Endometrial microvascular endothelial cells (primary cell): ENCODE results near the gene ATP1B1. TPM values are rescaled to one million over a fixed set of nuclear protein-coding genes. Genes with fewer than 3 reads are reported as not detected.
"Not testable (repeated sequence)": the region's sequence is repeated elsewhere in the genome, so short reads cannot be mapped to it uniquely, and the experiment has no call there.

Experiments
- in situ Hi-C: cut with HindIII; loops from 2 replicates; pipeline ENCODE4 v1.10.0; 2017; ENCODE audit warnings: low sequenced_read_pairs, low pct_unique_long_range_greater_than_20kb; ENCODE audit errors: inconsistent ontology term
- total RNA-seq: library from RNA; depleted of rRNA; stranded (reverse); fragments of >200 nt; gene quantifications from one replicate; pipeline ENCODE4 v1.2.3, GENCODE V29; 2015; ENCODE audit errors: inconsistent ontology term

The ATP1B1 gene
- total RNA-seq, 1 donor from 2014 or later: 46.4 TPM

DNA sequence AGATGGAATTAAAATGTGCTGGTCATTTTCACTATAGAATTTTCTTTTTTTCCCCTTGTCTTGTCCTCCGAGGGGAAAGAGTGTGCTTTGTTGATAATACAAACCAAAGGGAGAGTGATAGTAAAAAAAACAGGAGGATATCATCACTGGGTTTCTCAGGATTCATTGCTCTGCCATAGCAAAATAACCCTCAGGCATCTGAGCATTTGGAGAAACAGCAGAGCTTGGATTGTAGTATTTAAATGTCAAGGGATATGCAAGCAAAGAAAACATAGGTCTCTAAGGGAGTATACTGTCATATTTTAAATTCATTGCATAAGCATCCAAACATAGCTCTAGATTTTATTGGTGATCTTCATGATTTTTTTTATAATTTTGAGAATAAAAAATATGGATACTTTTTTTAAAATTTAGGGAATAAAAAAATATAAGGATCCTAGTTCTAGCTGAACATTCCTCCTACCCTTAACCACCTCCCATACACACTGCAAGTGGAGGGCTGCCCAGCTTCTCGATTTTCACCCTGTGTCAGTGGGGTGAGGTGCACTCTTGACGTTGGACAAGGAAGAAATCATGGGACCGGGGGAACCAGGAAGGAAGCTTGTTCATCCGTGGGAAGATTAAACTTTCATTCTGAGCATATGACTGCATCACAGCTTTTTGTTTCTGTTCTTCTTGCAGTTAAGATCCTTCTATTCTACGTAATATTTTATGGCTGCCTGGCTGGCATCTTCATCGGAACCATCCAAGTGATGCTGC is 4.4 kb downstream of the ATP1B1 start:
- in situ Hi-C loops: no loop called here

DNA sequence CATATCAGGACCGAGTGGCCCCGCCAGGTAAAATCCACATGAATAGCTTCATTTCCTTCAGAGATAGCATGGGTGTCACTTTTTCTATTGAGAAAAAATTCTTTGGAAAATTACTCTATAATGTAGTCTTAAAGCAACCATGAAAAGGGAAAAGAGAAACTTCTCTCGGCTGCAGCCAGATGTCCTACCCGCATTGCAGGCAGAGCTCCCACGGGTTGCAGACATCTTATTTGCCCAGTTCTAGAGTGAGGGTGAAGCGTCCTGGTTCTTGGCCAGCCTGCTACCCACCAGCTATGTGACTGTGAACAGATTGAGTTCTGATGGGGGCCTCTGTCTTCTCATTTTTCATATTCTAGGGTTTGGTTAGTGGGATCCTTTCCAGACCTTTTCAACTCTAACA is 5.0 kb downstream of the ATP1B1 start:
- in situ Hi-C loops: no loop called here

DNA sequence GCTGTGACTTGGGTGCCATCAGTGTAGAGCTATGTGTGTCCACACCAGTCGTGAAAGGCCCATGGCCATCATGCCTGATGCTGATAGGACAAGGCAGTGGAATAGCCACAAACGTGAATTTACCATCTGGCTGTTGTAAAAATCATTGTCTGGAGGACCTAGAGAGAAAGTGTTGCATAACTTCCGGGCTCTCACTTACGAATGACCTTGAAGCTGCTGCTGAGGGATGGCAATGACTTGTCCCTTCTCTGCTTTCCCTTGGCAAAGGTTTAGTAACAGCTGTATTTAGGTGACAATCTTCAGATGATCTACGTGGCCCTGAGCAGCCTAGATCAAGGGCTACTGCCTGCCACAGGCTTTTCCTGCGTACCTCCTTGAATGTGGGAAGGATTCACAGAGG is 5.8 kb downstream of the ATP1B1 start:
- in situ Hi-C loops: no loop called here

DNA sequence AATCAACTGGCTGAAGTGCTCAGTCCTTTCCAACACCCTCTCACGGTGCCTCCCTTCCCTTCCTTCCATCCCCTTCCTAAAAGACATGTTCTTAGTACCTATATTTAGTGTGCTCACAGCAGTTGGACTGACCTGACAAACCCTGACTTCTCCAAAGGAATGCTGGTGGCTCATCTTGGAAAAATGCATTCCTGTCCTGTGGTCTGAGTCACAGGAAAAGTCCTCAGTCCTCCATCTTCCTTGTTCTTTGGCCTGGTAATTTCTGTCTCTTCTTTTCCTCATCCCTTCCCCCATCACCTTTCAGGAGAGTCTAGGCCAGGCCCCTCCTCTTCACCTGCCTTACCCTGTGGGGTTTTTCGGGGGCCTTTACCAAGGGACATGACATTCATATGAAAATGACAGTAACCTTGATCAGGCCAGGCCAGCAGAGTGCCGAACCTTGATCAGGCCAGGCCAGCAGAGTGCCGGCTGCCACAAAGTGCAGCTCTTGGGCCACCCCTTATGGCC is 7.2 kb downstream of the ATP1B1 start:
- in situ Hi-C loops: no loop called here

DNA sequence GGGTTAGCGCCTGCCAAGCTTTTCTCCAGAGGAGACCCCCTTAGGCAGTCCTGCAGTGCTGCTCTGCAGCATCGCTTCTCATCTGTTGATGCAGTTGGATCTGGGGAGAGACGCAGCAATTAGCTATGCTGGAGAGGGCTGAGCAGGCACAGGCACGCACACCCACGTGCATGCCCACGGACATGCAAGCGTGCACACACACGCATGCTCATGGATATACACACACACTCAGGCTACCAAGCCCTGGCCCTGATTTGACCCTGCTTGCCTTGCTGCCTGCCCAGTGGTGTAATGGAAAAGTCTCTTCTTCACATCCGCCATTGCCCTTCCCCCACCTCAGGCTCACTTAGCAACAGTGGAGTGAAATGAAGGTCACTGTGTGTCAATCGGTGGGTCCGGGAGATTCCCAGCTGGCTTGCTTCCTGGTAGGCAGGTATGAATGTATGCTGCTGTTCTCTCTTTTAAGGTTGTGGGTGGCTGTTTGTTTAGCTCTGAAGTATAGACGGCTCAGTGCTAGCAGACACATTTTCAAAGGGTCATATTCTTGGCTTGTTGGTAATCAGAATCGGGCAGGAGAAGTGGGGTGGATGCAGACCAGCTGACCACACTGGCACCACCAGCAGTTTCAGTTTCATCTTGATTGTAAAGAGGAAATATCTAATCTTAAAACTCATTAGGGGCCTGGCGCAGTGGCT is 9.5 kb downstream of the ATP1B1 start:
- in situ Hi-C loops: no loop called here

DNA sequence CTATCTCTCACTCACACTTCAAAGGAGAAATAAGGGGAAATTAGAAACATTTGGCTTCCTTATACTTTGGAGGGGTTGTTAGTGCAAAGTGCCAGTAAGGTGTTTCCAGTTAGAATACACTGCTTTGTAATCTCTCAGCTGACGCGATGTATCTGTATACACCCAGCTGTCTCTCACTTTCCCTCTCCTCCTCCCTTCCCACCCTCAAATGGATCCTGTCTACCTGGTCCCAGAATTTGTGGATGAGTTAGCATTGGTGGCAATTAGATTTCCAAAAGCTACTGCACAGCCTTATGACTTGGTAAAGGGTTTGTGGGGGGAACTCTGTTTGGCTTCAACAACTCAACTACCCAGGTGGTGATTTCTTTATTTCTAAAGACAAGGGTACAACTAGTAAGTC is 10.5 kb downstream of the ATP1B1 start:
- in situ Hi-C loops: no loop called here

DNA sequence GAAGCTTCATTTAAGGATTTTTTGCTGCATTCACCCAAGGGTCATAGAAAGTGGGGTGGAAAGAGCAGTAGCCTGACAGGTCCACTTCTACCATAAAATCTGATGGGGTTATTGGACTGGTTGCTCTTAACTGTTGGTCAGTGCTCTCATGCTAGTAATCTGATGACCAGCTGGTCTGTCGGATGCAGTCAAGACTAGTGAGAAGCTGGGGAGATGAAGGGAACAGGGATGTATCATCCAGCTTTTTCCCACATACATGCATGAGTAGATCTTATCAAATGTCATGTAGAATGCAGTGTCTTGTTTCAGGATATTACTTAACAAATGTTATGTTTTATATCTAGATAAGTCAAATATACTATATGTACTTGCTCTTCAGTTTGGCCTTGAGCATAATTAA is 11.1 kb downstream of the ATP1B1 start:
- in situ Hi-C loops: no loop called here

DNA sequence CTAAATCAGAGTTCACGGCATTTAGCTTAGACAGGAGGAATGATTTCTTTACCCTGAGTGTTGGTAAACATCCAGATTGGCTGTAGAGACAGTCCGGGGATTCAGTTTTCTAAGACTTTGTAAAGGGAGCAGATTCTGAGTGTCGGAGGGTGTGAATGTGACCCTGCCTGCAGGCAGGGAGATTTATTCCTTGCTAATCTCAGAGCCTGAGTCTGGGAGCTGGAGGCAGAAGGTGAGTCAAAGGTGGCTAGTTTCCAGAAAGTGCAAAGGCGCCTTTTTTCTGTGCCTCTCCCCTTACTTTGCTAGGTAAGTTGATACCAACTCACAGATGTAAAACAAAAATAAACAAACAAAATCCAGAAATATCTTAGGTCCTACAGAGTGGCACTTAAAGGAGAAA is 11.7 kb downstream of the ATP1B1 start:
- in situ Hi-C loops: no loop called here

DNA sequence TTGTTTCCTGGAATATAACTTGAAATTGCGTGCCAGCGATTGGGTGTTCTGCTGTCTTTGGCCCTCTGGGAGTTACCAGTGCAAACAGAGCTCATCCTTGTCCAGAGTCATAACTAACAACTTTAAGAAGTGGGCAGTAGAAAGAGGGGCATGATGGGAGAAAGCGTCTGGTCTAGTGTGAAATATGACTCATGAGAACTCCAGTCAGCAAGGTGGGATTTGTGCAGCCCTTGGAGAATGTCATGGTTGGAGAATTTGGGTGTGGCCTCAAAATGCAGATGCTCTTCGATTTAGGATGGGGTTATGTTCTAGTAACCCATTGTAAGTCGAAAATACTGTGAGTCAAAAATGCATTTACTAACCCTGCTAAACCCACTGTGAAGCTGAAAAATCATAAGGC is 12.9 kb downstream of the ATP1B1 start:
- in situ Hi-C loops: no loop called here

DNA sequence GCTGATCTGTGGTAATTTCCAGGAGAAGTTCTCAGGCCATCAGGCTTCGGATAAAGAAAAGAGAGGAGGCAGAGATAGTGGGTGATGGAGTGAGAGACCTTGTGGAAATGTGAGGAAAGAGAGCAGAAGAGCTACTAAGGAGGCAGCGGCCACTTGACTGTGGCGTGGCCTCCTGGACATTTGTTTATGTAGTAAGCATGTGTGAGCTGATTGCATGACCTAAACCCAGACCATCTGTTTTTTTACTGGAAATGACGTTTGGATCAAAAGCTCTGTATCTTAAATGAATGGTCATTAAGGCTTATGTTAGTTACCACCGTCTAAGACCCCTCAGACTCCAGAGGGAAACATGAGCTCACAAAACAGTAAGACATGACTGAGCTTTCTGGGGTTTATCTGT is 13.6 kb downstream of the ATP1B1 start:
- in situ Hi-C loops: no loop called here

DNA sequence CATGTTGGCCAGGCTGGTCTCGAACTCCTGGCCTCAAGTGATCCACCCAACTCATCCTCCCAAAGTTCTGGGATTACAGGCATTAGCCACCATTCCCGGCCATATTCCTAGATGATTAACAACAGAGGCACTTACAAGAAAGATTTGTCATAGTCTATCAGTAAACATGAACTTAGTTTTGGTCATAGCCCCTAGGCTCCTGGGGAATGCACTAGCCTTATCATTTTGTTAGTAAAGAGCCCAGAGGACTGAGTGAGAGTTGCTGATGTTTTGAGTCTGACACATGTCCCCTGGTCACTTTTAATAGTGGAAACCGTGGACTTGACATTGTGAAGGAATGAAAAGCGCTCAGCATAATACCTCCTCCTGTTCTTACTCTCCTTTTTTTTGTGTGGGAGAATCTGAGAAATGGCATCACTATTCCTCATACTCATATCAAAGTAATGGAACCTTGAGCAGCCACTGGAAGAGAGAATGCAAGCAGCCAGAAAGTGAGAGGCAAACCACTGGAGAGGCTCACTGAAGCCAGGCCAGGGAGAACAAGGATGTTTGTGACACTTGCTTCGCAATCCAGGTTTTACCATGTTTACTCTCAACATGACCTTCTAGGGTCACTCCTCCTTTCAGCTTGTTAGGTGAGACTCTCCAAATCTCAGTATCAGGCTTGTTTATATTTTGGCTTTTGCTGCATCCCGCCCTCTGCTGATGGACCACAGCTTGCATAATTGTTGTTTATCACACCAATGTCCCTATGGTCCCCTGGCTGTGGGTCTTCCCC is 14.8 kb downstream of the ATP1B1 start:
- in situ Hi-C loops: no loop called here

DNA sequence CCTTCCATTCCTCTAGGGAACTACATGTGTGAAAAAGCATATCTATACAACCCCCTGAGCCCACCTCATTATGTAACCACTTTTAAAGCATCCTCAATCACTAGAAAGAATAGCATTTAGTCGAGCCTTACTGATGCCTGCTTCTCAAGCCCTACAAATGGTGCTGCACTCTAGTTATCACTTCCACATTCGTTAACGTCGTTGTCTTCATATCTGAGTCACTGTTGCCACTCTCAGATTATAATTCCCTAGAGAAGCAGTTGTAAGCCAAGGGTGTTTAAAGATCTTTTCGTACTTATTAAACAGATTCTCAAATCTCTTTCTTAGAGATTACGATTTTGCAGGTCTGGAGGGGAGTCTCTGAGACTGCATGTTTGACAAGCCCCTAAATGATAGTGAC is 16.5 kb downstream of the ATP1B1 start:
- in situ Hi-C loops: no loop called here

DNA sequence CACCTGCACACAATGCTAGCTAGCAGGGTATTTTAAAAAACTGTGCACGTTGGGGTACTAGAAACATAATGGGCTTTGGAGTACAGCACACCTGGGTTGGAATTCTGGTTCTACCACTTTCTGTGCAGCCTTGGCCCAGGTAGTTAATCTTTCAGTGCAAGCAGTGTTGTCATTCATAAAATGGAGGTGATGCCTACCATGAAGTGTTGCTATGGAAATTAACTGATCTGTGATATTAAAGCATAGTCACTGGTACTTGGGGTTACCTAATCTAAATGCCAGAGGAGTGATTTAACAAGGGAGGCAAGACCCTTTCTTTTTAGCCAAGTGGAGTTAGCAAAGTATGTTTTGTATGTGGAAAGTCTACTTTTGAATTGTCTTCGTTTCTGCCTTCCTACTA is 18.0 kb downstream of the ATP1B1 start:
- in situ Hi-C loops: no loop called here

DNA sequence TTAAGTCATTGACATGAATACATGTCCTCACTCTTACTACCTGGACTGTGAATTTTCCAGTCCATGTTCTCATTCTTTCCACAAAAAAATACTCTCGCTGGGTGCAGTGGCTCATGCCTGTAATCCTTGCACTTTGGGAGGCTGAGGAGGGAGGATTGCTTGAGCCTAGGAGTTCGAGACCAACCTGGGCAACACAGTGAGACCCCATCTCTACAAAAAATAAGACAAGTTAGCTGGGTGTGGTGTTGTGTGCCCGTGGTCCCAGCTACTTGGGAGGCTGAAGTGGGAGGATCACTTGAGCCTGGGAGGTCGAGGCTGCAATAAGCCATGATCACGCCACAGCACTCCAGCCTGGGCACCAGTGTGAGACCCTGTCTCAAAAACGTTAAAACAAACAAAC is 19.1 kb downstream of the ATP1B1 start:
- in situ Hi-C loops: not testable (repeated sequence)

DNA sequence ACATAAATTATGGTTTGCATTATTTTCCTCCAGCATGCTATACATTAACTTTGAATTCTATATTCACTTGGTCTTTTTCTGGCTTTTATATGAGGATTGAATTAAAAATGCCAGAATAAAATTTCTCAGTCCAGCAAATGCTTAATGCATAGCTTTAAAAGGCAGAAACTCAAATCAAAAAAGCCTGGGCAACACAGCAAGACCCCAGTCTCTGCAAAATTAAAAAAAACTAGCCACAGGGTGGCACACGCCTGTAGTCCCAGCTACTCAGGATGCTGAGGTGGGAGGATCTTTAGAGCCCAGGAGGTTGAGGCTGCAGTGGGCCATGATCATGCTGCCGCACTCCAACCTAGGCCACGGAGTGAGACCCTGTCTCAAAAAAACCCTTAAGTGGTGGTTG is 19.8 kb downstream of the ATP1B1 start:
- in situ Hi-C loops: no loop called here

DNA sequence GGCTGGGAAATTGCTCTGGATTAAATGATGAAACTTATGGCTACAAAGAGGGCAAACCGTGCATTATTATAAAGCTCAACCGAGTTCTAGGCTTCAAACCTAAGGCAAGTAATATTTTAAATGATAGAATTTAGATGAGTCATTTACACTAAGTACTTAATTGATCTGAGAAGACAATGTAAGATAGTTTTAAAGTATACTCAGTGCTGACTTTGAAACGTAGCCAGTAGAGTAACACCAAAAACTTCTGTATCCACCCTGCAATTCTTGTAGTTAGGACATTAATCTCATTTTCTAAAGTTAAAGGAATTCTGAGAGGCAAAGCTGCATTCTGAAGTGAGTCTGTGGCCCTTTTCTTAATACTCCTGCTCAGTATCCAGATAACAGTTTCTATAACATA is 20.8 kb downstream of the ATP1B1 start:
- in situ Hi-C loops: no loop called here

DNA sequence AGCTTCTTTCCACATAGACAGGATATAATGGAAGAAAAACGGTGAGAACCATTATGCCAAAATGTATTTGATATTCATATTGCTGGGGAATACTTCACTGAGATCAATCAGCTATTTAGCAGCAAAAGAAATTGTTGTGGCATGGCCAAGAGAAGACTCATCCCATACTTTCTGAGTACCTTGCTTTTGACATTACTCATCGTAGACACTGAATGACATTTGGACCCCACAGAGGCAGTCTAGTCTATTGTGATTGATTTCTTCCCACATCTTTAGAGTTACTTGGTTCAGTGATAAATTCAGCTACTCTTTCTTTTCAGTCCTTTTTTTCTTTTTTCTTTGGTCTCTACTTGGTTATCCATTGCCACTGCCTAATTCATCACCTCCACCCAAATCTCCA is 22.1 kb downstream of the ATP1B1 start:
- in situ Hi-C loops: no loop called here

DNA sequence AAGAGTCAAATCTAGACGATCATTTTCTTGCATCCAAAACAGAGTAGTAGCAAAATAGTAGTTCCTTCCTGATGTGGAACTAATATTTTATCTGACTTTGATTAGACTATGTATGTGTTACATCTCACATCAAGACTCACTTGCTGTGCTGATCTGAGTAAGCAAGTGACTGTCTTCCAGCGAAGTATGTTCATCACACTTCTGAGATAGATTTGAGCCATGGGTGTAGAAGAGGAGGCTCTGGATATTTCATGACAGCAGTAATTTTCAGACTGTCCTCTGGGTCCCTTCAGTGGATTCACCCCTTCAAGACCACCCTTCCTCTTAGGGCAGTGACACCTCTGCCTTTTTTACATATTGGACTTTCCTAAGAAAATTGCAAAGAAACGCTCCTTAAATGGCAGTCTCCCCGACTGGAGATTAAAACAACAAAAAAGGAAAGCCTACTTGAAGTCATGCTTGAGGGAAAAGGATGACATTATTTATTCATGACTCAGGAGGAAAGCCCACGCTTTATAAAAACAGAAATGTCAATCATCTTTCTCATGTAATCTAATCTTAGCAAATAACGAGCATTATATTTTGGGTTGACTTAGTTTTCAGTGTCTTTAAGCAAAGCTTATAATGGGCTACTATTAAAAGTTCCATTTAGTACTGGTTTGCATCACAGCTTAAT is 22.8 kb downstream of the ATP1B1 start:
- in situ Hi-C loops: no loop called here

DNA sequence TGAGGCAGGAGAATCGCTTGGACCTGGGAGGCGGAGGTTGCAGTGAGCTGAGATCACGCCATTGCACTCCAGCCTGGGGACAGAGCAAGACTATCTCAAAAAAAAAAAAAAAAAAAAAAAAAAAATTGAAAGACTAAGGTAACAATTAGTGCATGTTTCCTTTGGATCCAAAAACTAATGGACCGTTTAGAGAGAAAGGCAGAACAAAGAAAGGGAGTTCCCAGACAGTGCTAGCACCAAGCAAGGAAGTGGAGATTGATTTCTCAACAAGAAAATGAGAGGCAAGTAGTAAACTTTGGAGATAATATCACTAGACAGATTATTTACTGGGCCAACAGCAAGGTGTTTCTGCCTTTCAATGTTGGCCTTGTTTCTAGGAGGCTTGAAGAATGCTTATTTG is 24.2 kb downstream of the ATP1B1 start:
- in situ Hi-C loops: no loop called here
